ENCODE data around the gene AGPAT3. TPM values are rescaled to one million over a fixed set of nuclear protein-coding genes. Genes with fewer than 3 reads are reported as not detected.

AGPAT3 gene
- total RNA-seq, 4 donors from 2014 or later = 61.0 to 77.9 (median 69.4) TPM

GRCh38 chr21:43965911-43966585 lies 101.0 kb downstream of the AGPAT3 start:
- 92% methylated on average over 17 of the region's 17 CpGs for WGBS
- H3K4me1 ChIP-seq = no peaks in the 10 kb centered on the region
- no peak for TF ChIP-seq POLR2A (IDR thresholded peaks at IDR 0.05)
- TF ChIP-seq, protein P1, sequence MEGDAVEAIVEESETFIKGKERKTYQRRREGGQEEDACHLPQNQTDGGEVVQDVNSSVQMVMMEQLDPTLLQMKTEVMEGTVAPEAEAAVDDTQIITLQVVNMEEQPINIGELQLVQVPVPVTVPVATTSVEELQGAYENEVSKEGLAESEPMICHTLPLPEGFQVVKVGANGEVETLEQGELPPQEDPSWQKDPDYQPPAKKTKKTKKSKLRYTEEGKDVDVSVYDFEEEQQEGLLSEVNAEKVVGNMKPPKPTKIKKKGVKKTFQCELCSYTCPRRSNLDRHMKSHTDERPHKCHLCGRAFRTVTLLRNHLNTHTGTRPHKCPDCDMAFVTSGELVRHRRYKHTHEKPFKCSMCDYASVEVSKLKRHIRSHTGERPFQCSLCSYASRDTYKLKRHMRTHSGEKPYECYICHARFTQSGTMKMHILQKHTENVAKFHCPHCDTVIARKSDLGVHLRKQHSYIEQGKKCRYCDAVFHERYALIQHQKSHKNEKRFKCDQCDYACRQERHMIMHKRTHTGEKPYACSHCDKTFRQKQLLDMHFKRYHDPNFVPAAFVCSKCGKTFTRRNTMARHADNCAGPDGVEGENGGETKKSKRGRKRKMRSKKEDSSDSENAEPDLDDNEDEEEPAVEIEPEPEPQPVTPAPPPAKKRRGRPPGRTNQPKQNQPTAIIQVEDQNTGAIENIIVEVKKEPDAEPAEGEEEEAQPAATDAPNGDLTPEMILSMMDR (IDR thresholded peaks at IDR 0.05) = no peak
- TF ChIP-seq POLR2AphosphoS5 (IDR thresholded peaks at IDR 0.05) = no peak
- TF ChIP-seq EP300 (IDR thresholded peaks at IDR 0.05) = no peak
- no peaks in the 10 kb centered on the region for H3K9me3 ChIP-seq
- peaks cover 66% of the 10 kb centered on the region for H3K36me3 ChIP-seq
- DNase-seq (ENCODE audit: low spot score in 2 of 2) = no peak
- no peak overlapping the region for H3K27ac ChIP-seq
- no peaks in the 10 kb centered on the region for H3K27me3 ChIP-seq
- H3K4me3 ChIP-seq = no peak overlapping the region

DNA sequence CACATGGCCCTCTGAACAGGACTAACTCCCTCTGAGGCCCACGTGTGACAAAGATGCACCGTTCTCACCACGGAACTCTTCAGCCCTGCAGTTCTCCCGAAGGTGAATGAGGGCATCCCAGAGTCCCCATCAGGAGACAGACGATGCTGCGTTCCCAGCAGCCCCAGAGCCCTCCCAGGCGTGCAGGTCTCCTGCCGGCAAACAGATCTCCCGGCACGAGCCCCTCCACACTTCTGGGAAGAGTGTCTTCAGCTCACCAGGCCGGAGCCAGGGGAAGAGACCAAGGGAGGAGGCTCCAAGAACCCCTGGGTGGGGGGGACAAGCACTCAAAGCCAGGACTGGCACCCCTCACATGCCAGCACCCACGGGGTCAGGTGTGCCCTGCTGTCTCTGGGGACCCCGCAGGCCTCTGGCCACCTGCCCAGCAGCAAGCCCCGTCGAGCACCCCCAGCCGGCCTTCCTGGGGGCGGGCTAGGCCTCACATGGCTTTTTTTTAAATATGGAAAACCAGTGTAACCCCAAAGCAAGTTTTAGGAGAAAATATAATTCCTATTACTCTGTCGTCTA lies 102.0 kb downstream of the AGPAT3 start:
- no peak overlapping the region for H3K27ac ChIP-seq
- no peak for DNase-seq (ENCODE audit: low spot score in 2 of 2)
- H3K9me3 ChIP-seq = no peaks in the 10 kb centered on the region
- peaks cover 67% of the 10 kb centered on the region for H3K36me3 ChIP-seq
- WGBS = 89% methylated on average over 12 of the region's 18 CpGs
- H3K4me1 ChIP-seq = no peaks in the 10 kb centered on the region
- H3K27me3 ChIP-seq = no peaks in the 10 kb centered on the region
- no peak overlapping the region for H3K4me3 ChIP-seq
- no peak for TF ChIP-seq EP300 (IDR thresholded peaks at IDR 0.05)
- no peak for TF ChIP-seq POLR2A (IDR thresholded peaks at IDR 0.05)
- TF ChIP-seq, protein P1 (IDR thresholded peaks at IDR 0.05) = no peak
- no peak for TF ChIP-seq POLR2AphosphoS5 (IDR thresholded peaks at IDR 0.05)

GRCh38 chr21:43967981-43968380 lies 103.0 kb downstream of the AGPAT3 start:
- no peak overlapping the region for H3K4me3 ChIP-seq
- H3K4me1 ChIP-seq = no peaks in the 10 kb centered on the region
- no peaks in the 10 kb centered on the region for H3K27me3 ChIP-seq
- peaks cover 70% of the 10 kb centered on the region for H3K36me3 ChIP-seq
- no peaks in the 10 kb centered on the region for H3K9me3 ChIP-seq
- TF ChIP-seq POLR2AphosphoS5 (IDR thresholded peaks at IDR 0.05) (no peak), POLR2A (IDR thresholded peaks at IDR 0.05) (no peak), EP300 (IDR thresholded peaks at IDR 0.05) (no peak)
- TF ChIP-seq, protein P1 (IDR thresholded peaks at IDR 0.05) = no peak
- WGBS = 82% methylated on average over 14 of the region's 15 CpGs
- no peak overlapping the region for H3K27ac ChIP-seq
- DNase-seq (ENCODE audit: low spot score in 2 of 2) = no peak

DNA sequence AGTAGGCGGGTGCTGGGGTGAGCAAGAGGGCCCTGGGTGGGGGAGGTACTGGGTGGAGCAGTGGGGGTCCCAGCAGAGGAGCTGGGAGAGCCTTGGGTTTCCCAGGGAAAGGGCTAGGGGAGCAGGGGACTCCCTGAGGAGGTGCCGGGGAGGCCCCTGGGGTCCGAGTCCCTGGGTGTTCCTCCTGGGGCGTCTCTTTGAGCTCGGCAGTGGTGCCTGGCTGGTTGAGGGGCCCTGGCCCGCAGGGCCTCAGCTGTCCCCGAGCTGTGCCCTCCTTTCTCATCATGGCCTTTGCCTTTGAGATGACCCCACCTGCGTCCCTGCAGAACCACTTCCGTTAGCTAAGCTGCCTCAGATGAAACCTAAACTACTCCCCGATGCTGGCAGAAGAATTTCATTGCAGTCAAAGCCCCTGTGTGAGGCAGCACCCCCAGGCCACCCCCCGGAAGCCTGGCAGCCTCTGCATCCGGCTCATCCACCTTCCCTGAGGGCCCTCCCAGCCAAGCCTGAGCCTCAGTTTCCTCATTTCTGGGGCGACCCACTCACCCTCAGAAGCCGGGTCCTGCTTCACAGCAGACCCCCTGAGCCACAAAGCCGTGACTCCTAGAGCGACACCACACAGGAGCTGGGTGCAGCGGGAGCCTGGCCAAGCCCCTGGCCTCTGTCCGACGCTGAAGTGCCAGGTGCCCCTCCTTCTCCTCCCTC lies 103.5 kb downstream of the AGPAT3 start:
- no peak for DNase-seq (ENCODE audit: low spot score in 2 of 2)
- WGBS = 91% methylated on average over 16 of the region's 19 CpGs
- Histone ChIP-seq H3K27ac (no peak overlapping the region), H3K27me3 (no peaks in the 10 kb centered on the region), H3K4me3 (no peak overlapping the region), H3K4me1 (no peaks in the 10 kb centered on the region), H3K36me3 (peaks cover 73% of the 10 kb centered on the region), H3K9me3 (no peaks in the 10 kb centered on the region)
- no peak for TF ChIP-seq POLR2A (IDR thresholded peaks at IDR 0.05)
- TF ChIP-seq, protein P1 (IDR thresholded peaks at IDR 0.05) = no peak
- no peak for TF ChIP-seq POLR2AphosphoS5 (IDR thresholded peaks at IDR 0.05)
- no peak for TF ChIP-seq EP300 (IDR thresholded peaks at IDR 0.05)

GRCh38 chr21:43969115-43969444 lies 104.1 kb downstream of the AGPAT3 start:
- Histone ChIP-seq H3K27ac (no peak overlapping the region), H3K4me3 (no peak overlapping the region), H3K36me3 (peaks cover 74% of the 10 kb centered on the region), H3K9me3 (no peaks in the 10 kb centered on the region), H3K27me3 (no peaks in the 10 kb centered on the region), H3K4me1 (no peaks in the 10 kb centered on the region)
- 92% methylated on average over 16 of the region's 17 CpGs for WGBS
- DNase-seq (ENCODE audit: low spot score in 2 of 2) = no peak
- TF ChIP-seq, protein P1 (IDR thresholded peaks at IDR 0.05) = no peak
- TF ChIP-seq POLR2A (IDR thresholded peaks at IDR 0.05) (no peak), EP300 (IDR thresholded peaks at IDR 0.05) (no peak), POLR2AphosphoS5 (IDR thresholded peaks at IDR 0.05) (no peak)

All from suprapubic skin (tissue), 4 donors.